T1000 (cell line): Measurements from ENCODE around the gene MEP1B.
"Not testable (repeated sequence)": the region's sequence is repeated elsewhere in the genome, so short reads cannot be mapped to it uniquely, and the experiment has no call there.

Experiments used
- DNase-seq: peaks from one replicate; lab custom pipeline; 2025; ENCODE audit warnings: mixed read lengths; lab: John Stamatoyannopoulos, UW

MEP1B gene

DNA sequence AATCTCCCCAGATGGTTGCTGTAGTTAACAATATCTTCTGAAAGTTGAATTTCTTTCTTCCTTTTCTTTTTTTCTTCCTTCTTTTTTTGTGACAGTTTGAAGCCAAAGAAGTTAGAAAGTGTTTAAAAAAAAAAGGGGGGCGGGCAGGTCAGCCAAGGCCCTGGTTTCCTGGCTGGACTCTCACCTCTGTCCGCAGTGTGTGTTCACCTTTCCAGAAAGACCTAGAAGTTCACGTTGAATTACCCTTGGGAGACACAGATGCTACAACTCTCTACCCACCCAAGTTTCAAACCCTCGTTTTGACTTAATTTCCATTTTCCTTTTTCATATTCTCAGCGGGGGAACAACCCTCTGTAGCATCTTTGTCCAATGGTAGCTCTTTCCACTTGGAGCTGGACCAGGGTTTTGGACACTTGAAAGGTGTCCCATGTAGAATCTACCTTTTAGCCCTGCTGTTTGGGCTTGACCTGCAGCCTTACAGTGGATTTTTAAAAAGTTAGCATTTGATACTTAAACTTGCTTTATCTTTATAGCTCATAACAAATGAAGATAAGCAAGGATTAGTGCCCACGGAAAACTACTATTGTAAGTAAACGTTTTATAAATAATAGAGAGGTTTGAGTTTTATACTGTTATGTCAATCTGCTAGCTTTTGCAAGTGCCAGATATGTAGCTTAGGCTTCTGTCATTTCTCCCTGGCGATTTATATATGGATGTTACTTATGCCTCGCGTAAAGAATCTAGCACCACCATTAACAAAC, 20.0 kb downstream of the MEP1B start:
- DNase-seq = no peak

DNA sequence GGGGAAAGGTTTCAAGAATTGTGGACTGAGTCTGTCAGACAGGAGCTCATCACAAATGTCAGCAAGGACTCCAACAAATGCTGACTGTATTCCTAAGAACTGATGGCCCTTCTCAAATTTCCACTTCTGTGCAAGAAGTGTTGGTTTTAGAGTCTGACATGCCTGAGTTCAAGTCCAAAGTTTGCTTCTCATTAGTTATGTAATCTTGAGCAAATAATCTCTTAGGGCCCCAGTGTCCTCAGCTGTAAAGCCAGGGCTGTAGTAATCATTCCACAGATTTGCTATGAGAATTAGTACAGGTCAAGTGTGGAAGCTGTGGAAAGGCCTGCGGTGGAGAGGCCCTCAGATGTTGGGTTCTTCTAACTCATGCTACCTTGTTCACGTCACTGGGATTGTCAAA, 23.9 kb downstream of the MEP1B start:
- no peak for DNase-seq

DNA sequence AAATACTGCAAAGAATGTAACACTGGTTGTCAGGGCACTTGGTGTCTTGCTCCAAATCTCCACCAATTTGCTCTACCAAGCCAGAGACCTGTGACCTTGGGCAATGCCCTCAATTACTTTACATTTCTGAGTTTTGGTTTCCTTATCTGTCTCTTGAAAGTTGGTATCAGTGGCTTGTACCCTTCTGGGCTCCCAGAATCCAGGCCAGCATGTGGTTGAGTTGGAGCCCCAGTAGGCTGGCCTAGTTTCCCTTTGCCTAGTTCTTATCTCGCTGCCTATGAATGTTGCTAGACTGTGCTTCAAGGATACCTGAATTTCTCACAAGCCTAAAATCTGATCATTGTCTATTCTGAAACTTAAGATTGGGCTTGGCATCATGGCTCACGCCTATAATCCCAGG, 26.6 kb downstream of the MEP1B start:
- no peak for DNase-seq

DNA sequence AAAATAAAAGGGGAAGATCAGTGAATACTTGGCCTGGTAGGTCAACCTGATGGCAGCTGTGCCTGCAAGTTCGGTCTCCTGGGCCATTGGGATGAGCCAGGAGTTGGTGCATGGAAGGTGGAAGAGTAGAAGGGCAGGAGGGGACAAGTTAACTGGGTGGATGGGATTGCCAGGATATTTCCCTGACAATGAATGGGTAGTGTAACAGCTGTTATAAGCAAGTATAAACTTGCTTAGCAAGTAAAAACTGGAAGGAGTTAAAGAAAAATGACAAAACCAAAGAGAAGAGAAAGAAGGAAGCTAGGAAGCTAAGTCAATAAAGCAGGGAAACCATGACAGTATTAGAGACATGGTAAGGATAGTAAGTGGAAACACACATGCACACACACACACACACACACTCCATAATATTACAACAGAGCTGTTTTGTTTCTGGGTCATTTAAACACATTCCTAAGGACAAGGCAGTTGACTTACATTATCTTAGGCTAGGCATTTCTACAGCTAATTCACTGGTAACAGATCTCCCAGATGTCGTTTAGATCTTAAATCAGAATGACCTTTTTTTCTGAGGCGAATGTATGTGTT, 29.7 kb downstream of the MEP1B start:
- DNase-seq = no peak

DNA sequence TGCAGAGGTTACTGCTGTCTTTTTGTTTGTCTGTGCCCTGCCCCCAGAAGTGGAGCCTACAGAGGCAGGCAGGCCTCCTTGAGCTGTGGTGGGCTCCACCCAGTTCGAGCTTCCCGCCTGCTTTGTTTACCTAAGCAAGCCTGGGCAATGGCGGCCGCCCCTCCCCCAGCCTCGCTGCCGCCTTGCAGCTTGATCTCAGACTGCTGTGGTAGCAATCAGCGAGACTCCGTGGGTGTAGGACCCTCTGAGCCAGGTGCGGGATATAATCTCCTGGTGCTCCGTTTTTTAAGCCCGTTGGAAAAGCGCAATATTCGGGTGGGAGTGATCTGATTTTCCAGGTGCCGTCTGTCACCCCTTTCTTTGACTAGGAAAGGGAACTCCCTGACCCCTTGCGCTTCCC, 43.5 kb downstream of the MEP1B start:
- DNase-seq = not testable (repeated sequence)

DNA sequence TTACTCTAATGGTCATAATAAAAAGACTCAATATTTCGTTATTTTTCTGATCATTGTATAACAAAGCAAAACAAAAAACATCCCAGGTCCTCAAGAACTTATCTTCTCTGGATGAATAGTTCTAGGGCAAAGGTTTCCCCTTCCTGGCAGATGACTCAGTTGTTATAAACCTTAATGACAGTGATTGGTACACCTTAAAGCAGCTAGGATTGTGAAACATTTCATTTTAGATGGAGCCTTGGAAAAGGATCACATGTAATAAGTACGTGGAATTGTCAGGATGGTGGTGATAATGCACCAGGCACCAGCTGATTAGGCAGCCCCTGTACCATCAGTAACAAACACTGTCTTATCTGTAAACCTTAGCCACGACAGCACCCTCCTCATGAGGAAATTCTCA, 47.2 kb downstream of the MEP1B start:
- no peak for DNase-seq

DNA sequence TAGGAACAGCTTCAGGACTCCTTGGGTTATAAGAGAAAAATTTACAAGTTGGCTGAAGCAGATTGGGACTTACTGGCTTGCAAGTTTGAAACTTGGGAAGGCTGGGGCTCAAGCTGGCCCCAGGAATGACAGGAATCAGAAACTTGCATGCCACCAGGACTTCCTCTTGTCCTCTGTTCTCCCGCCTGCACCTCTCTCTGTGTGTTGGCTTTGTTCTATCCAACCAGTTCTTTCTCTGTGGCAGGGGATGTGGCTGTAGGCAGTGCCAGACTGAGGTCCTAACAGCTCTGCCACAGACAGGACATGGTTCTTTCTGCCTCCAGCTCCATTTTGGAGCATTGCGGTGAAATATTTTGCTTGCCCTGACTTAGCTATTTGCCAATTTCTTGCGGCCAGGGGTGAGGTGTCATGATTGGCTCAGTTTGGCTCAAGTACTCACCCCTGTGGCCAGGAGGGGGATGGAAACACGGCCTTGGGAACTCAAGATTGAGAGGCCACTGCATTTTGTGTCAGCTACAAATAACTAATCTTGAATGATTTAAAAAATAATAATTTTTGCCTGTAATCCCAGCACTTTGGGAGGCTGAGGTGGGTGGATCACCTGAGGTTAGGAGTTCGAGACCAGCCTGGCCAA, 48.9 kb downstream of the MEP1B start:
- no peak for DNase-seq

DNA sequence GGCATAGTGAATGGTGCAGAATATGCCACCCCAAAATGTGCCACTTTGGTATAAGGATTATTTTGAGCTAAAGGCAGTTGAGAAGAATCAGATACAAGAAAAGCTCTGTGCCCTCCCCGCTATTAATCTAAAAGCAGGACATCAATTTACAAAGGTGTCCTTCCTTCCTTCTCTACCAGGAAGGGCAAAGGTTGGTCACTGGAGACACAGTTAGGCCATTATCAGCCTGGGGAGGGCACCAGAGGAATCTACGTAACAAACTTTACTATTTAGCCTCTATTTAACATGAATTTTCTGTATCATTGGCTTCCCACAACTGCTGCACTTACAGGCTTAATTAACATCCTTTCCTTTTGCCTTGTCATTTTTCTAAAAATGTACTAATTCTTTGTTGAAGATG, 52.6 kb downstream of the MEP1B start:
- no peak for DNase-seq

DNA sequence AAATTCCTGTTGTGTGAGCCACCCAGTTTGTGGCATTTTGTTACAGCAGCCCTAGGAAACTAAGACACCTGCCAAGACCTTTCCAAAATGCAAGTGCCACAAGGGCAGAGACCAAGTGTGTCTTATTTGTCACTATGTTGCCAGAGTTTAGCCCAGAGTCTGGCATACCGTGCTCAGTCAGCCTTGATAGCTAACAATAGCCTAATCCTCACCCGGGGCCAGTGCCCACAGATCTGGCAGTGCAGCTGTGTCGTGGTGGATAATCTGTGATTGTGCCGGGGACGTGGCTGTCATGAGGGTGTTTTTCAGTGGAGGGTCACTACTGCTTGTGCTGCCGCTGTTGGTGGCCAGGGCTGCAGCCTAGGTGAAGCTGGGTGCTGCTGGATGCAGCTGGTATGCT, 53.5 kb downstream of the MEP1B start:
- DNase-seq = no peak

DNA sequence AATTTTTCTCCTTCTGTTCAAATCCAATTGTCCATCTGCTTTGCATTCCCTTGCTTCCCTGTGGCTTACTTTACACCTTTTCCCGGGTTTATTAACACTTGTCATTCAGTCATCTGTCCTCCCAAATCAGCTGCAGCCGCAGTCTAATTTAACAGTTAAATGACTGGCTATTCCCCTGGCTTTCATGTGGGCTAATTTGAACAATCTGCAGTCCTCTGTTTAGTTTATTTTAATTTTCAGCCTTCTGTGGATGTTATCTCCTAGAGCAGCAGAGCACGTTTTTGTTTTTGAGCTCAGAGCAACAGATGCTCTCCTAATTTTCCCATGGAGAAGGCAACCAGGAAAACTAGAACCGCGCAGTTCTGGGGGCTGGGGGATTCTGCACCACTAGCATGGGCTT, 55.0 kb downstream of the MEP1B start:
- DNase-seq = no peak

DNA sequence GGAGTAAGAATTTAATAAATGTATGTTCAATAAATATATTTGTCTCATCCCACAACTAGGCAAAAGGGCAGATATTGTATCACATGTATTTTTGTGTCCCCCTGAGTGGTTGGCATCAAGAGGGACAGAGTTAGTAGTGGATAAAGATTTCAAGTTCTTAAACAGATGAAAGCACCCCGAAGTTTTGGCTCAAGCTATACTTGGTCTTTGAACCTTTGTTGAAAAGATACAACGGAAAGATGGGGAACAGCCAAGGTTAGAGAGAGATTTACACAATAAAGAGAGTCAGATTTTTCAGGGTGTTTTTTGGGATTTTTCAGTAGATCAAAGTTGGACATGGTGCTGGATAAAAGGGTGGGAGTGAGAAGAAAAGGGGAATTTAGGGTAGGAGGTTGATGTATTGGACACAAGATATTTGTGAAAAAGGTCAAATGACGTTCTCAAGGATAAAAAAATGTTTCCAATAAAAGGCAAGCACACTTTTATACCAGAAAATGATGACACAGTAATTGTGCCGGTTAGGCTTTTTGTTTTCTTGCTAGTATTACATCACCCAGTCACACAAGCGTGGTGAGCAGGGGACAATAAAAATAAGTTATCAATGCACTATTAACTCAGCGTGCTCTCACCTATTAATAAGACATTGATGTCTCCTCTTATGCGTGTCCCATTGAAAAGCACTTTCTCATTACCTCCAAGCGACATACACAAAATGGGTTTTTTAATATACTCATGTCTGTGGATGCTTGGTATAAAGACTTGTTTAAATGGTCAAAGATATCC, 59.5 kb downstream of the MEP1B start:
- DNase-seq = no peak

DNA sequence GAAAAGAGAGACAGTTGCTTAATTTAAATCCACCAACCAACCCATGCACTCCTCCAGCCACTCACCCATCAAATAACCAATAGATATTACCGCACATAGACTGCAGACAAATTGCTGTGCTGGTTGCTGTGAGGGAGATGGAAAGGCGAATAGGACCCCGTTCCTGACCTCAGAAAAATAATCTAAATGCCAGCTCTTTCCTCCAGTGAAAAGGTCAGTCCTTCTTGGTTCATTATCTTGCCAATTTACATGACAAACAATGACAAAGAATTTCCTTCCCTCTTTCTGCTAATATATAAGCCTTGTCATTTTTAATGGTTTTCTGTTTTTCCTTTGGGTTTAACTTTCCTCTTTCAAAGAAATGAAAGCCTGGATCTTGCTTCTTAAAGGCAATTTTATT, 61.6 kb downstream of the MEP1B start:
- no peak for DNase-seq

DNA sequence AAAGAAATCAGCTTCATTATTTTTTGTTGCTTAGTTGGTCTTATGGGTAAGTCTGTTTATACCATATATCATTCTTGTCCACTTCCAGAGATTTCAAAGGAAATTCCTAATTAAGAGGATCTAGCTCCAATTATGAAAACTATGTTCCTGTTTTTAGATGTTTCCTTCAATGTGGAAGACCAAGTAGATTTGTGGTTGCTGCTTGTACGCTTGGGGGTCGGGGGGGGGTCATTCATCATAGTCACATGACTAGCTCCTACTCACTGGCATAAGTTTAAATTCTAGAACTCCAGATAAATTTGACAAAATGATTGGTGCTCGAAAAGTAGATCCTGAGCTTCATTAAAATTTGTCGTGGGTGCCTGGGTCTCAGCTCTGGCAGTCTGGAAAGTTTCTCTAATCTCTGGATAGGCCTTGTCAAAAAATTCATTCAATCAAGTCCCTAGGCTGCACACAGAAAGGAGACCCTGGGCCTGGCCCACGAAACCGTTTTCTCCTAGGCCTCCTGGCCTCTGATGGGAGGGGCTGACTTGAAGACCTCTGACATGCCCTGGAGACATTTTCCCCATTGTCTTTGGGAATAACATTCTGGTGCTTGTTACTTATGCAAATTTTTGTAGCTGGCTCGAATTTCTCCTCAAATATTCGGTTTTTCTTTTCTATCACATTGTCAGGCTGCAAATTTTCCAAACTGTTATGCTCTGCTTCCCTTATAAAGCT, 62.5 kb downstream of the MEP1B start:
- DNase-seq = no peak

DNA sequence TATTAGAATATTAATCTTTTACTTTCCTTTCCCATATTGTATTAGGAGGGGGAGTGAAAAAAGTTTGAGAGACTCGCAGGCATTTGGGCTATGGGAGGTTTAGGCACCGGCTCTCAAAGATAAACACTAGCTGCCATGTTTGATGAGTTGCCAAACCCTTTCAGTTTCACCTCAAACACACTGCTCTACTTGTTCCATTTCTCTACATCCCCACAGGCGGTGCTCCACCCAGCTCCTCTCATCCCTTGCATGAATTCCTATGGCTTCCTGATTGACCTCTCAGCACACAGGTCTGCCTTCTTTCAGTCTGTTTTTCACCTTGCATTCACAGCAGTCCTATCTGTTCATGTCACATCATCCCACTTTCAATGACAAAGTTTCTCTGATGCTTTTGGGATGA, 65.7 kb downstream of the MEP1B start:
- DNase-seq = no peak

DNA sequence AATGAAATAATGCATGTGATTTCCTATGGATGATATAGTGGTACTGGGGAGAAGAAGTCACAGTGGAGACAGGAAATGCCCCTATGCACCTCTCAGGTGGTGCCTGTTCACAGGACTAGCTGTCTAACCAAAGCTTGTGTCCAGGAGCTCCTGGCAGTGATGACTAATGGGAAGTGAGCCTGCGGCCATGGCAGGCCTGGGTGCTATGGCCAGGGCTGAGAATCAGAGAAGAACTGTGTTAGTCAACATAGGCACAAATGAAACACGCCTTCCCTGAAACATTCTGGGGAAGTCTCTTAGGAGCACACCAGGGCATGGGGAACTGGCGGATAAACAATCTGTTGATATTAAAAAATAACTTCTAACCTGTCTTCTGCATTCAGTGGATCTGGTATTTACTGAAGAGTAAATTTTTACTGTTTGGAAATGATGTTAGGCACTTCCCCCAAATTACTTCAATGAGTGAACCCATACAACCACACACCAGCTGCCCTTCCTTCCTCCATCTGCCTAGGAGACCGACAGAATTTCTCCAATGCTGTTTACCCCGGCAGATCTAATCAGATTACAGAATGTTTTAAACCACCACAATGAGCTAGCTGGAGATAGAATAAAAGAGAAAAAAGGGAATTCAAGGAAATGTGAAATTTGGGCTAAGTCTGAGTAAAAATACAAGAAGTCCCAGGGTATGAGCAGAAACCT, 67.4 kb downstream of the MEP1B start:
- DNase-seq = no peak

DNA sequence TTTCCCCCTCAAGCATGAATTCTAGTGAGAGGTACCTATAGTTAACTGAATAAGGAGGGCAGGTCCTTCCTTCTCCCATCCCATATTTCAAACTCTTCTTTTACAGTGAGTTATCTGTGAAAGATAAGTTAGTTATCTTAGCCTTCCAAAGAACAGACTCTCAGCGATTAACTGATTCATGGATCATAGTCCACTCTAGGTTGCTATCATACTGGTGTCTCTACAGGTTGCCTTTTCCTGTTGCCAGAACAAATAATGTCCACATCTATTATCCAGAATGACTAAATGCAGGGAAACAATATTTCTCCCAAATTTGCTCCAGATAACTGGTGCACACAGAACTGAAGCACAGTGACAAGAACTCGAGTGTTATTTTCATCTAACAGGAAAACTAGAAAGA, 68.3 kb downstream of the MEP1B start:
- DNase-seq = no peak

DNA sequence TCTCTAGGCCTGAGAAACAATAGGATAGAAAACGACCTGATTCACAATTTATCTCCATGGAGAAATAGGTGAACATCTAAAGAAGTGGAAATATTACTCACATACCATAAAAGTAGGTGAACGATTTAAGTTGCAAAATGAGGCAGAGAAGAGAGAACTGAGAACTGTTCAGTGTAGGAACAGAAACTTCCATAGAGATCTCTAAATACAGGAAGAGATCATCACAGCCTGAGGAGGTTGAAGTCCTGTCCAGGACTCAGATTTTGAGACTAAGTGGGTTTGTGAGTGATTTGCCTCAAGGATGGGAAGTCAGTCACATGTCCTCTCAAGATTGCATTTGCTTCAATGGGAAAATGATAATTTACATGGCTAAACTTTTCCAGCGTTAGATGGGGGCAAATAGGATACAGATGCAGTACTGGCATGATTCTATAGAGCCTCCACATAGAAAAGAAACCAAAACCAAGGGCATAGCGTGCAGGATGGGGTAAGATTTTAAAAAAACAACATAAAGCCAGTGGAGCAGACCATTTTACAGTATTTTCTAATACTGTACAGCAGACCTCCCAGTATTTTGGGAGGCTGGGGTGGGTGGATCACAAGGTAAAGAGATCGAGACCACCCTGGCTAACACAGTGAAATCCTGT, 68.8 kb downstream of the MEP1B start:
- DNase-seq = no peak

DNA sequence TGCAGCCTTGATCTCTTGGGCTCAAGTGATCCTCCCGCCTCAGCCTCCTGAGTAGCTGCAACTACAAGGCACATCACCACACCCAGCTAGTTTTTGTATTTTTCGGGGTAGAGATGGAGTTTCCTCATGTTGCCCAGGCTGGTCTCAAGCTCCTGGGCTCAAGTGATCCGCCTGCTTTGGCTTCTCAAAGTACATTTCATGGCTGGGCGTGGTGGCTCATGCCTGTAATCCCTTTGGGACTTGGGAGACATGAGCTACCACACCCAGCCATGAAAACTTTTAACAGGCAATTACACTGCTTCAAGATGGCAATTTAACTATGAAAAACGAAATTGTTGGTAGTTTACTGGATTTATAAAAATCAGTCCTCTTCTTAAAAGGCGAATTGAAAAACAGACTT, 69.7 kb downstream of the MEP1B start:
- DNase-seq = no peak

DNA sequence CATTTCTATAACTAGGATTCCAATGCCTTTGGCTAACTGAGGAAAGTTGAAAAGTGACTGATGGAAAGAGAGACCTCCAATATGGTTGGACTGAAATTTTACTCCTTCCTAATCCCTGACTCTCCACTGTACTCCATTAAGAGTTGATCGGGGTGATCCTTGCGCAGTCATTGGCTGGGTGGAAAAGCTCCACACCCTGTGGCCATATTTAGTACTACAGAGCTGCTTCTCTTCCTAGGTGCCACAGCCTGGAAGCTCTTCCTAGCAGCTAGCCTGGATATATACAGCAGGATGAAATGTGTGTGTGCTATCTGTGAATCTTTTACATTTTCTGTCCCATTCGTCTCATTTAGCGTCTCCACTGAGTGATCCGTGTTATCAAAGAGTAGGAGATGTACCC, 71.2 kb downstream of the MEP1B start:
- no peak for DNase-seq

DNA sequence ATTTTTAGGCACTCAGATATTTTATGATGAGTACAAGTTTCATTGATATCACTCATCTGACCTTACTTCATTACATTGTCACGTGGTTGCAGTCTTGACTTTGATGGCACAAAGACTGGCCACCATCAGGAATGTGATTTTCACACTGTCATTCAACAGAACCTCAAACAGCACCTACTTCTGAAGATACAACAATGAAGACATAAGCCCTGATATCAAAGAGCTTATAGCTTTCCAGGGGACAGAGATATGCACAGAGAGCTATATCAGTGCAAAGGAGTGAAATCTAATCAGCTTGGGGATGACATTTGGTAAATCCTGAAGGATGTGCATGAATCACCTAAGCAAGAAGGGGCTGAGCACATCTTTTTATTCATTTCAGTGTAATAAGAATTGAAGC, 72.3 kb downstream of the MEP1B start:
- no peak for DNase-seq

DNA sequence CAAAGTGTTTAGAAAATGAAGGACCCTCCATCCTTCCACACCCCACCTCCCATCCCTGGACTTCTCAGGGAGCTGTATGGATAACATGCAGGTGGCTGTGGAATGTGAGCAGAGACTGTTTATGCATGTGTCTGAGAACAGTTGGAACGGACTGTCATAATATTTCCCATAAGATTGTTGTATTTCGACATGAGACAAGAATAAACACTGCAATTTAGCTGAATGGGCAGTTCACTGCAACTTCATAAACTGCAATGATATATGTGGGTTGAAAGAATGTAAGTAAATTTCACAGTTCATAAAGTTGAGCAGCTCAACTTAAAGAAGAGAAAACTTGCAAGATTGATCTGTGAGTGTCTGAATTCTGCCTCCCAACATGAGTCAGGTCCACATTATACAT, 74.6 kb downstream of the MEP1B start:
- DNase-seq = no peak
